HG03342 (cell line): Measurements from ENCODE around the gene LIMS1.
A peak's percentile ranks its signal among the peaks of the same experiment; 100 is the strongest.

Source experiments
- ATAC-seq: cut with Tn5 transposase; IDR thresholded peaks from one replicate; pipeline ENCODE4 v1.9.1; 2021; ENCODE audit warnings: mild to moderate bottlenecking, moderate library complexity; ENCODE audit not compliant: unreplicated experiment

Gene LIMS1

DNA sequence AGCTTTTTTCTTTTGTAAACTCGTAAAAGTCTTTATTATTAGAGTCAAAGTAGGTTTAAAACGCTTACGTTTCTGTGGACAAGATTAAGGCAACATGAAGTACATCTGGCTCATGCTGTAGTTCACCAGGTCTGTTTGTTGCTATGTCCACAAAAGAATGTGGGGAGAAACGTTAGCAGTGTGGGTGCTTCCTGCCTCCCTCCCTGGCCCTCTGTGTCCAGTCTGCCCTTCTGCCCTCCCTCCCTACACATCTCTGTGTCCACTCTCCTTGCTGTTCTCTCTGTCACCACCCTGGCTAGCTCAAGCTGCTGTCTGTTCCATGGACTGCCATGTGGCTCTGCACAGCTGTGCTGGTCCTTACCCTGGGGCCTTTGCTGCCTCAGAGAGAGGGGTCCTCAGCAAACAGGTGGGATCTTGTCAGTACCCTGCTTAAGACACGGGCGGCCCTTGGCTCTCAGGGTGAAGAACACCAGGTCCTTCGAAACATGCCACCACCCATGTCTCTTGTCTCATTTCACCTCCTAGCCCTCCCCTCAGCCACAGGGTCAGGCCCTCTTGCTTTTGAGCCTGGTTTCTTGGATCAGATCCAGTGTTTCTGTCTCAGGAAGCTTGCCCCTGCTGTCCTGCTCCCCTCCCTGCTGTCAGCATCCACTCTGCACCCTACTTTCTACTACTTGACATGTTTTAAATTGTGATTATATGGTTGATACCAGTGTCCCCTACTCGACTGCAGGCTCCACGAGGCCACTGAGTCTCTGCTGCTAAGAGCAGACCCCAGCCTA lies 79.2 kb downstream of the LIMS1 start:
- no peak for ATAC-seq

DNA sequence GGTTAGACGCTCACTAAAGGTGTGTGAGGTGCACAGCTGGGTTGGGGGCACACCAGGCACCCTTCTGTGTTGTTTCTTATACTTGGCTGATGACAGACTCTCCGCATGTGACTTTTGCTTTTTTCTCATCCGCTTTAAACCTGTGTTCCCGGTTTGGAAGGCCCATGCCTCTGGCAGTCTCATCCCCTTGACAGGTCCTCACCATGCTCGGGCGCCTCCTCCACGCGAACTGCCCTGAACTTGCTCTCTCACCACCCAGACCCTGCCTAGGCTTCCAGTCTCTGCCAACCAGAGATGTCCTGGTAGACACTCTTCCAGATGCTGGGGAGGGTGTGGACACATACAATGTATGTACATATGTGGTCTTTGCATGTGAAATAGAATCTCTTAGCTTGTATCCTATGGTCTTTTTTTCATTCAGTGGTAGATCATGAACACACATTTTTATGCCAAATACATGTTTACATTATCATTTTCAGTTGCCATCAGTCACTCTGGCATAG lies 79.8 kb downstream of the LIMS1 start:
- ATAC-seq, result no peak

DNA sequence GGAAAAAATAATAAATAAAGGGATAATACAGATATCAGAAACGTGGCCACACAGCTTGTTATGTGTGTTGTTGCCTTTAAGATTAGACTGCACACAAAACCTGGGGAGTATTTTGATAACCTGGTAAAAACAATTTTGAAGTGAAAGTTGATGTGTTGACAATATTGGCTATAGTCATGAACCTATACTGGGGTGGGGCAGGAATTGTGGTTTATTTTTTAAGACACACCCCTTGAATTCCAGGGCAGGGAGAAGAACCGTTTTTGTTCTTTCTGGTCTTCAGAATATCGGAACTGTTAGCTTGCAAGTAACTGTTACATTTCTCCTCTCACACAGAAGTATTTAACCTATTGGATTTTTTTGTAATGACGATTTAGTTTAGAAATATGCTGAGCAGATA lies 80.4 kb downstream of the LIMS1 start:
- no peak for ATAC-seq

DNA sequence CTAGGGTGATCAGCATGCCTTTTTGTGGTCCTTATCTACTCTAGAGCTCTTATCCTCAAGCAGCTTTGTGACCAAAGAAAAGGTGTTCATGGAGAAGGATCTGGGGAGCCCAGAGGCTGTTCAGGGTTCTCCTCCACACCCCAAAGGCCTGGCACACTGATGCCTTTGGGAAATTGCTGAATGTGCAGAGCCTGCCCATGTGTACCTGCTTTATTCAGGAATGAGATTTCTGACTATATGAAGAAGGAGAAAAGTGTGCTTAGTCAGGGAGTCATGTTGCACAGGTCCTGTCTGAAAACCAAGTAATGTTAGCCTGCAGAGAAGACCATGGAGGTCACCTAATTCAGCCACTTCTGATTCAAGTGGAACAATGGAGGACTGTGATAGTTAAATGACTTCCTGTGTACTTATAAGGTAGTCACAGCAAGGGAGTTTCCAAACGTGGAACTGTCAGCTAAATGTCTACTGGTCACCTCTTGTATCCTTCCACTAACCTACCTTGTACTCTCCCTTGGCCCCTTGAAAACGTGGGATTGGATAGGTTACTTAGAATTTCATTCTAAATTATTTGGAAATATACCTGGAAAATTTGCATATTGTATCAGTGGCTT lies 81.3 kb downstream of the LIMS1 start:
- no peak for ATAC-seq

DNA sequence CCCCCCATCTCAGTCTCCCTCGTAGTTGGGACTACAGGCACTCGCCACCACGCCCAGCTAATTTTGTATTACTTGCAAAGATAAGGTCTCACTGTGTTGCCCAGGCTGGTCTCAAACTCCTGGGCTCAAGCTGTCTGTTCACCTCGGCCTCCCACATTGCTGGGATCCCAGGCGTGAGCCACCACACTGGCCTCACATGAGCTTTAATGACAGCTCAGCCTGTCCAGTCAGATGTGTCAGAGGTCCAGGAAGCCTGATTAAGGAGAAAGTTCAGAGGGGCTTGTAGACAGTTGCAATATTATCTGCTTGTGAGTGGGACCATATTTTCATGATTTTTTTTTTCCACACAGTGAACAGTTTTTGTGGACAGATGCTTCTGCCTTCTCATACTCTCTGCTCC lies 82.0 kb downstream of the LIMS1 start:
- ATAC-seq, result no peak

DNA sequence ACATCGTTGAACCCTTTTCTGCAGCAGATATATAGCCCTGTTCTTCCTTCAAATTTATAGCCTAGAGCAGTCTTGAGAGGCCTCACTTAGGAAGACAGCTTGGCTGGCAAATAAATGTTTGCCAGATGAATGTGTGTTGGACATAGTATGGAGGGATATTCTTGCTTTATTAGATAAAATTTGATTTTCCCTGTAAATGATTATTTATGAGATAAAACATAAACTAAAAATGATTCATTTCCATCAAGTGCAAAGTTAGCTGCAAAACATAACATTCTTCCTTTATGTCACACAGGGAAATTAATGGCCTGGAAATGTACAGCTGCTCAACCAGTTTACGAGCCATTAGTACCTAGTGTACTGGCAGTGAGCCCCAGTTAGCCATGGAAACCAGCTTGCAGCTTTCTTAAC lies 82.5 kb downstream of the LIMS1 start:
- no peak for ATAC-seq

DNA sequence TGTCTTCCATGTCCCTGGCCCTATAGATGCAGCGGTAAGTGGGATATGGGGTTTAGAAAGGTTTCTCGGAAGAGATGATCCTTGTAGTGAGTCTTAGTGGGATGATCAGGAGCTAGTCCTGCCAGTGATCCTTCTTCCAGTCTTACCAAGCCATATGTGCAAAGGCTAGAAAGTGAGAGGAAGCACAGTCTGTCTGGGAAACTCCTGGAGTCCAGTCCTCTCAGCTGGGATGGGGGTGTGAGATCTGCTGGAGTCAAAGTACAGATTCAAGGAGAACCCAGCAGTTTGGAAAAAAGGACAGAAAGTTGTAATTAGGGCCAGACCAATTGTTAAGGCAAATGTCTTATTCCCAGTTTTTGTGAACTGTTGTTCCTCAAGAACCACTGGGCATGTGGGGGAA lies 83.3 kb downstream of the LIMS1 start:
- ATAC-seq, result no peak

DNA sequence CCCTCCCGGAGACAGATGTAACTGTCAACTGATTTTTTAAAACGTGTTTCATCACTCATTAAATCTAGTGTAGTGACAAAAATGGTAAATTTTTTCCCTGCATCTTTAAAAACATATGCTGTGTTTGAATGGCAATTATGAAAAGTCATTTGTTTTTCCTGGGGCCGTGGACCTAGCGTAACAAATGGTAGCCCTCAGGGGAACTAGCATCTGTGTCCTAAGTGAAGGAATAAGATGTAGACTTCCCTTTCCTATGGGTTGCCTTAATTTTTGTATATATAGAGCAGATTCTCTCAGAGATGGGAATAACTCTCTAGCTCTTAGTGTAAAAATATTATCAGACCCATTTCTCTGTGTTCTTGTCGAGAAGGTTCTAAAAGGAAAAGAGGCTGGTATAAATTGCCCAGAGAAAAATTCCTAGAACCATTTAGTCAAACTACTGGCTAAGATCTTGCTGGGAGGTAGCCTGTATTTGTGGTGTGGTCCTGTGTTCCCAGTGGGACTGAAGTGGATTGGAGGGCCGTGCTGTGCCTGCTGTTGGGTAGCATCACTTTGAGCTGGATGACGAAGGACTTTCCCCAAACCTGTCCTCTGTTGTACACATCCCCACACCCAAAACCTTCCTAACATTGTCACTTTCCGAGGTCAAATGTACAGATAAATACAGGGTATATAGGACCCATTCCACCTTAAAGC lies 85.8 kb downstream of the LIMS1 start:
- ATAC-seq, result no peak

DNA sequence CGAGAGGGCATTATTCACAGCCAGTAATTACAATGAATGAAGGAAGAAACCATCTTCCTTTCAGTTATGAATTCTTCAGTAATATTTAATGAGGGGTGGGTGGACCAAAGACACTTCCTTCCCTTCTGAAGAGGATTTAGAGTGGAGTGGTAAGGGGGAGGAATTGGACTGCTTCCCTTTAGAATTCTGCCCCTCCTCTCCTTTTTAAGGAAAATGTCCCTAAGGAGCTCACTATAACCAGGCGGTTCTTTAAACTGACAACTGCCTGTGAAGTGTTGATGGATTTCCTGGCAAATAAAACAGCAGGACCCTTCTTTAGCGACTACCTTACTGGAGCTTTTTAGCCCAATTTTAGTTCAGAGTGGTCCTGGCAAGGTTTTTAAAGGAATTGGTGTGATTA lies 86.4 kb downstream of the LIMS1 start:
- ATAC-seq, result no peak

DNA sequence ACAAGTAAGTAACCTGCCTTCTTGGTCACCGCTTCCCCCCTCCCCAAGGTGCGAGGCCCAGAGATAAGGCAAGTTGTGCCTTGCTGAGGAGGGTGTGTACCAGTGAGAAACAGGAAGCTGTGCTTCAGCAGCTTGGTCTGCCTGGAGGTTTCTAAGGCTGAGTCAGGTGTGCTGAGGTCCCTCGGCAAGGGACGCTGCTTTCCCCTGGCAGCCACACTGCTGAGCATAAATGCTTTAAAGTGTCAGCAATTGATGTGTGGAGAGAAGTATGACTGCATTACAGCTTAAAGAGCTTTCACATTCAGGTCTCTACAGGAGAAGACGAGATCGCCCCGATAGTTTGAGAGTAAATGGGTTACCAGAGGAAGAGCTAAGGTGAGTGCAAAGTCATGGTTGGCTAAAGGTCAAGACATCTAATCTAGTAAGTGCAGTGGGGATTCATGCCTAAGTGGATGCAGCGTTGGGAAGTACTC lies 86.9 kb downstream of the LIMS1 start:
- ATAC-seq, result peak; percentile 99

DNA sequence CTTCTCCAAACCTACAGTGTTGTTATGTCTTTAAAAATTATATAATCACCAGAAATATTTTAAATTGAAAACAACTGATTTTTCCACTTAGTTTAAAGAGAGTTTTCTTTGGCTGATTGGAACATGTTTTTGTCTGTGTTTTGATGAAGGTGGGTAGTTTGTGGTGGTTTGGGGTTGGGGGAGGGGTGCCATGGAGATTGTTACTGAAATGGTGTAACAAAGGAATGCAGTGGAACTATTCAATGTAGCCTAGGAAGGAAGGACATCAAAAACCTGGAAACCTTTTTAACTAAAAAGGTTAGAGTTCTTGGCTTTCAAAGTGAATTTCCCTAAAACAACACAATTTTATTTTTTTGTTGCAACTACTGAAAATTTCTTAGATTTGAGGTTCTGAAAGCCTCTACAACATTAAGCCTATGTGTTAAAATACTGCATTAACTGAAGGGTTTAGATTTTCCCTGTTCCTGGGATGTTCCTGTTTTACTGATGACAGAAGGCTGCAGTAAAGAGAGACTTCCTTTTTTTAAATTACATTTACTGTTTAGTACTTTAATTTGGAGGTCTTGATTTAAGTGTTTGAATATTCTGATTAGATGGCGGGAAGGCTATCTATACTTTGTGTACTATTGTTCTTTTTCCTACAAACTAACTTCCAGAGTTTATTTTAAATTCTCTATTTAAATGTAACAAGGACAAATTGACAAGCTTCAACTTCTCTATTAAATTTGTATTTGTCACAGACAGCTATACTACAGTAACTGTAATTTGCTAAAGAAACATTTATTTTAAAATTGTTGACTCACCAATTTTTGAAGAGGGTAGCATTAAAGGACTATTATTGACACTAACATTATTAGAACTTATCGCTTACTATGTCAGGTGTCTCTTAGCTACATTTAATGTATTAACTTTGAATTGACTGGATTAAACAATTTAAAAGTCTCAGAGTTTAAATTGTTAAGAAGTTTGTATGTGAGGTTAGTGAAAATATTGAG lies 87.7 kb downstream of the LIMS1 start:
- no peak for ATAC-seq

DNA sequence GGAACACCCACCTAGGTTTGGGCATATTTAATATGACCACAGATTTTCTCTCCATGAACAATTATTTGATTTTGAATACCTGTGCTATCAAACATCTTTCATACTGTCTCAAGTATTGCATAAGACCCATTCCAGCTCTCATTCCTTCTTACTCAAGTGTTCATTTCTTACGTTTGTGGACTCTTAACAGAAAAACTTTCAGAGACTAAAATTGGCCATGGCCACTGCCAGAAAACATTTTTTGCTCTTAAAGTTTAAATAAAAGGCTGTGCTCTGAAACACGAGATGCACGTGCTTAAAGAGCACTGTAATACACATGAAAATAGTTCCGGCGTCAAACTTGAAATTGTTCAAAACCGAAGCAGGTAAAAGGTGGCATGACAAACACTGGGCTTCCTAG lies 89.3 kb downstream of the LIMS1 start:
- no peak for ATAC-seq

DNA sequence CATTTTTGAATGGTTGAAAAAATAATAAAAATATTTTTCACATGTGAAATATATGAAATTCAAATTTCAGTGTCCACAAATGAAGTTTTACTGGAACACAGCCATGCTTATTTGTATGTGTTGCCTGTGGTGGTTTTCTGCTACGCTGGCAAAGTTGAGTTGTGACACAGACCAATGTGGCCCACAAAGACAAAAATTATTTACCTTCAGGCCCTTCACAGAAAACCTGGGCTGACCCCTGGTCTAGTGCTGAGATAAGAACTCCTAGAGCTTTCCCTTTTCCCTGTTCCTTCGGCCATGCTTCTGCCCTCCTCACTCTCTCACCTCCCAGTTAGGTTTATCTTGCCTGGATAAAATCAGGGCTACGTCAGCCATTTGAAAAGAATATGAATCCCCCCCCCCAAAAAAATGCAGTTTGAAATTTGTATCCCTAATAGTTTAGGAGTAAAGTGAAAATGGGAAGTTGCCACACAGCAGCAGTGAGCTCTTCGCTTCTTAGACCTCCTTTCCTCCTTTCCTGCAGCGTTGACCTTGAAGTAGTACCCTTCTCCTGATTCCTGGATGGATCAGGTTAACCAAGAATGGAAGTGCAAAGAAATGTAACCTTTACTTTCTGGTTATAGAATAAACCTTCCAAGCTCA lies 91.0 kb downstream of the LIMS1 start:
- ATAC-seq, result no peak

DNA sequence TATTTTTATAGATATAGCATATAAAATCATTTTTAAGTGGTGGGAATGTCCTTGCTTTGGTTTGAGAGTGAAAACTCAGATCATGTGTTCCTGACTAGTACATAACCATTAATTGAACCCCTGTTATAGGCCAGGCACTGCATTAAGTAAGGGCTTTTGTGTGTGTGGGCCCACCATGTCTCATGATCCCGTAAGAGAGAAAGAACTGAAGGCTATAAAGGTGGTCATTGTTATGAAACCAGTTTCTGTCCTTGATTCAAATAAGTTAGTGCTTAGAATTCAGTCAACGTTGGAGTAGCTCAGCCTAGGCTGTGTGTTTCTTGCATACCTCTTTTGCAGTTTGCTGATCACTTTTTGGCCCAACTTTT lies 91.5 kb downstream of the LIMS1 start:
- no peak for ATAC-seq

DNA sequence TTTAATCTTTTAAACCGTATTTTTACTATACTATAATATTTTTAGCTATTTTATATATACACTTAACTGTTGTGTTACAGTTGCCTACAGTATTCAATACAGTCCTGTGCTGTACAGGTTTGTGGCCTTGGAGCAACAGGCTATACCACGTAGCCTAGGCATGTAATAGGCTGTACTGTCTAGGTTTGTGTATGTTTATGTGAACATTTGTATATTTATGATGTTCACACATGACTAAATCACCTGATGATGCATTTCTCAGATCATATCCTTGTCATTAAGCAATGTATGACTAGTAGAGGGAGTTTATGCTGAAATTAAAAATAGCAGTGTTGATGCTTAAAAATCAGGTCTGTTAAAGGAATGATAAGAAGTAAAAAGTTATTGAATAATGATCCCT lies 92.7 kb downstream of the LIMS1 start:
- no peak for ATAC-seq

DNA sequence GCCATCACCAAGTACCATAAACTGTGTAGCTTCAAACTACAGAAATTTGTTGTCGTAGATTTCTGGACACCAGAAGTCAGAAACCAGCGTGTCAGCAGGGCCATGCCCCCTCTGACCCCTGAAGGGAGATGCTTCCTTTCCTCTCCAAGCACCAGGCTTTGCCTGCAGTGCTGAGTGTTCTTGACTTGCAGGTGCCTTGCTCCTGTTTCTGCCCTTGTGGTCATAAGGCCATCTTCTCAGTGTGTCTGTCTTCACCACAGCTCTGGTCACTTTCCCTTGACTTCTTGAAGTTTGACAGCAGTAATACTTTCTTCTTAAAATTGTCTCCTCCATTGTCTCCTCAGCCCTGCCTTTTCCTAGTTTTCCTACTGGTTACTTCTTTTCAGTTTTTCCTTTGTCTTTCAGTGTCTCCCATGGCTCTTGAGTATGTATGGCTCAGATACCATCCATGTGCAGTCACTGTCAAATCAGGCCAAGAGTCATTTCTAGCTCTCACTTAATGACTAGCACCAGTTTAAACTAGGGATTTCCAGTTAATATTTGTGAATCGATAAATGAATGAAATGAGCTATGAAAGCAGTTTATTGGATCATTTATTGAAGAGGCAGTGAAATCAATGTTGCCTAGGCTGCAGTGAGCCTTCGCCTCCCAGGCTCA lies 93.8 kb downstream of the LIMS1 start:
- ATAC-seq, result no peak

DNA sequence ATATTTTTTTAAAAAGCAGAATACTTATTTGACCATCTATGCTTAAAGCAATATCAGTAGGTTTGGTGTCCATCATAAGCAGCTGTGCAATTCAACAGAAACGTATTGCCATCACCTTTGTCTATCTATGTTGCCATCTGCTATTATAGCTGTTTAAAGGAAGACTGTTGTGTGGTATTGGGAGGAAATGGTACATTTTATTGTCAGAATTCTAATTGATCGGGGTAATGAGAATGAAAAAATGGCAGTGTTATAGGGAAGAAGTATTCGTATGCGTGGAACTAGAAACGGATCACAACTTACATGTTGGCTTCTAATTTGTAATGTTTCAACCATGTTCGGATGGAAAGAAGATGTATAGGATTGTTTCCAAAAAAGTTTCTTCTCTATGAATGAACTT lies 94.7 kb downstream of the LIMS1 start:
- ATAC-seq, result no peak

DNA sequence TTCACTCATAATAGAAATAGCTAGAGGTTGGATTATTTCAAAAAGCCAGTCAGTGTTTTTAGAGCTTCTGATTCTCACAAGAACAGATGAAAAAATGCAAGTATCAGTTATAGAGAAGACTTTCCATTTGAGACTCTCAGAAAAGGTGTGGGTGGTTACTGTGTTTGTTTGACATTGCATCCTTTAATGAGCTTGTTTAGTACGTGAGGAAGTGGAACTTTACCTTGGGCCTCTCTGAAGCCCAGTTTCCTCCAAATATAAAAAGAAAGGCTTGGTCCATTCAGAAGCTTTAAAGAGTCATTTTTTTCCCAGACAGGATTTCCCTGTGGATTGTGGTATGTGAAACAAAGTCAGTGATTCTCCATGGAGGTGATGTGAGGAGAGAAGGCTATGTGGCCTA lies 95.1 kb downstream of the LIMS1 start:
- ATAC-seq, result peak; percentile 72

DNA sequence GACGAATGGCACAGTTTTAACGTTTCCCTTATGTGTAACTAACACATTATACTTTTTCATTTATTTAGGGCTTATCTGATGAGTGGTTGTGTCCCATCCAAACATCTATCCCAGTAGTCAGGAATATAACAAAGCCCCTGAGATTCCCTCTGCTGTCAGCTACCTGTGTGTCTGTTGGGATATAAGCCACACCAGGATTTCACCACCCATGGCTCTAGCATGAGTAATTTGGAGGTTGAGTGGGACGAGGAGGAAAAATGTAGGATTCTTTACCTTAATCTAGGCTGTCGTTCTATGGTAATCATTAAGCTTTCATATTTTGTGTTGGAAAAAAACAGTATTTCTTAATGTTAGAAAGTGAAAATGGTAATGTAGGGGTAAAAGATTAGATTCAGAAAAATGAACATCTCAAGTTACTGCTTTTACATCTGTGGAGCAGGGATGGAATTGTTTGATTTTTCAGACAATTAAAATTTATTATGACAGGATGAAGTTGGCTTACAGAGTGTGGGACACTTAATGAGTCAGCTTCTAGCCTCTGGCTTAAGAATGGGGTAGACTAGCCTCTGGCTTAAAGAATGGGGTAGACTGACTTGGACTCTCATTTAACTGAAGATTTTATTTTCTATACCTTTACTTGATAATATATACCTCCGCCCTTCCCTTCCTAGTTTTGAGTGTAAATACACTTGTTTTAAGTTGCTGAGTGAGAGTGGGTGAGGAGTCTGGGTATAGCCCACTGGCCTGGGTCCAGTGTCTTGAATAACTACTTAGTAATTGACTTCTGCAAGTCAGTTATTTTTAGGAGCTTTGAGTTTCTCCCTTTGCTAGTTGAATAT lies 96.5 kb downstream of the LIMS1 start:
- no peak for ATAC-seq
